Fibroblast of lung (primary cell): ENCODE measurements around the gene SMIM10L1. TPM values are rescaled to one million over a fixed set of nuclear protein-coding genes. Genes with fewer than 3 reads are reported as not detected.

Source experiments
- DNase-seq, 2 donors: peaks; one replicate each; pipeline versions ENCODE4 v3.0.0 to v3.0.0-alpha.2; 2010; ENCODE audit warnings: low read depth in 2 of 2
- H2AFZ ChIP-seq: 2 replicates; pipeline ENCODE4 v1.5.1; 2012; ENCODE audit warnings: low read length, control low read depth, inconsistent platforms
- H3K27ac ChIP-seq: 2 replicates; pipeline ENCODE4 v1.5.1; 2011; ENCODE audit warnings: low read length, control low read depth; ENCODE audit not compliant: insufficient read depth
- H3K27me3 ChIP-seq: 2 replicates; pipeline ENCODE4 v1.5.1; 2011; ENCODE audit warnings: mild to moderate bottlenecking, low read length; ENCODE audit not compliant: control insufficient read depth, insufficient read depth
- H3K36me3 ChIP-seq: 2 replicates; pipeline ENCODE4 v1.5.1; 2011; ENCODE audit warnings: low read length; ENCODE audit not compliant: control insufficient read depth, insufficient read depth
- H3K4me1 ChIP-seq: 2 replicates; pipeline ENCODE4 v1.5.1; 2011; ENCODE audit warnings: low read length; ENCODE audit not compliant: control insufficient read depth, insufficient read depth; ENCODE audit errors: extremely low read depth
- H3K4me2 ChIP-seq: 2 replicates; pipeline ENCODE4 v1.5.1; 2011; ENCODE audit warnings: low read length, control low read depth; ENCODE audit not compliant: insufficient read depth; ENCODE audit errors: extremely low read depth
- H3K4me3 ChIP-seq, 4 experiments: fragments of 200-600 bp in 1 of 4; sonication (generic) in 1 of 4; replicated peaks in 1 of 4; 2 replicates each; pipeline ENCODE4 v1.5.1; 2011 to 2016; ENCODE audit warnings: low read length in 4 of 4, low read depth in 3 of 4, mild to moderate bottlenecking in 3 of 4, control low read depth in 2 of 4, inconsistent platforms in 1 of 4, mixed read lengths in 1 of 4; ENCODE audit not compliant: insufficient read depth in 1 of 4; ENCODE audit errors: control extremely low read depth in 1 of 4
- H3K79me2 ChIP-seq: 2 replicates; pipeline ENCODE4 v1.5.1; 2012; ENCODE audit warnings: mild to moderate bottlenecking, low read length, inconsistent platforms; ENCODE audit not compliant: control insufficient read depth, insufficient read depth
- H3K9ac ChIP-seq: 2 replicates; pipeline ENCODE4 v1.5.1; 2011; ENCODE audit warnings: mild to moderate bottlenecking, low read length, control low read depth; ENCODE audit not compliant: insufficient read depth
- H3K9me3 ChIP-seq: 2 replicates; pipeline ENCODE4 v1.5.1; 2012; ENCODE audit warnings: low read depth, low read length; ENCODE audit not compliant: control insufficient read depth, insufficient read depth
- H4K20me1 ChIP-seq: 2 replicates; pipeline ENCODE4 v1.5.1; 2011; ENCODE audit warnings: low read length; ENCODE audit not compliant: control insufficient read depth, insufficient read depth; ENCODE audit errors: extremely low read depth
- CTCF ChIP-seq, 2 donors: IDR thresholded peaks in 1 of 2; conservative IDR thresholded peaks in 1 of 2; 1 replicate in 1 of 2; 2 replicates in 1 of 2; pipeline ENCODE4 v1.5.1; 2011 to 2012; ENCODE audit warnings: low read length in 2 of 2, control low read depth in 1 of 2, inconsistent platforms in 1 of 2, low read depth in 1 of 2, mild to moderate bottlenecking in 1 of 2
- EZH2 ChIP-seq: IDR thresholded peaks from 2 replicates; pipeline ENCODE4 v1.5.1; 2012; ENCODE audit warnings: low read length, control low read depth, mild to moderate bottlenecking; ENCODE audit errors: missing control alignments
- polyA plus RNA-seq, 2 donors: library from polyadenylated mRNA; depleted of rRNA in 1 of 2; stranded (reverse) in 1 of 2; unstranded in 1 of 2; fragments of >200 nt; gene quantifications; 2 replicates each; pipeline ENCODE4 v1.2.1, GENCODE V29; 2011 to 2012; ENCODE audit warnings: missing spikeins in 1 of 2
- total RNA-seq: library from RNA; depleted of rRNA; stranded (reverse); fragments of >200 nt; gene quantifications from 2 replicates; pipeline ENCODE4 v1.2.1, GENCODE V29; 2014

SMIM10L1 gene
- total and polyA plus RNA-seq, 2 donors (not counting 1 experiment from before 2014, with no cell fraction given) = 4.8 TPM

GRCh38 chr12:11154400-11154925 is 16.5 kb upstream of the SMIM10L1 start:
- TF ChIP-seq CTCF (conservative IDR thresholded peaks at IDR 0.05 in 1 of 2, IDR thresholded peaks at IDR 0.05 in 1 of 2; ENCODE audit: low read depth in 1 of 2, low read length in 2 of 2) = no peak
- Histone ChIP-seq H3K79me2 (peaks cover 22% of the 10 kb centered on the region), H3K9ac (no peak overlapping the region), H3K27me3 (no peaks in the 10 kb centered on the region), H3K4me1 (no peaks in the 10 kb centered on the region), H3K4me2 (no peak overlapping the region), H3K4me3 (no peak overlapping the region), H3K36me3 (no peaks in the 10 kb centered on the region), H2AFZ (no peak overlapping the region), H4K20me1 (no peaks in the 10 kb centered on the region), H3K27ac (no peak overlapping the region), H3K9me3 (no peaks in the 10 kb centered on the region)
- DNase-seq = no peak

GRCh38 chr12:11158885-11159444 is 12.0 kb upstream of the SMIM10L1 start:
- H3K9ac ChIP-seq = no peak overlapping the region
- no peak overlapping the region for H3K4me2 ChIP-seq
- peaks cover 51% of the 10 kb centered on the region for H3K79me2 ChIP-seq
- H2AFZ ChIP-seq = no peak overlapping the region
- DNase-seq = no peak
- no peaks in the 10 kb centered on the region for H3K36me3 ChIP-seq
- H3K27ac ChIP-seq = no peak overlapping the region
- H3K4me1 ChIP-seq = no peaks in the 10 kb centered on the region
- H3K9me3 ChIP-seq = no peaks in the 10 kb centered on the region
- H3K4me3 ChIP-seq = no peak overlapping the region
- TF ChIP-seq CTCF (conservative IDR thresholded peaks at IDR 0.05 in 1 of 2, IDR thresholded peaks at IDR 0.05 in 1 of 2; ENCODE audit: low read depth in 1 of 2, low read length in 2 of 2) (no peak), EZH2 (no peak)
- H3K27me3 ChIP-seq = no peaks in the 10 kb centered on the region
- no peaks in the 10 kb centered on the region for H4K20me1 ChIP-seq

GRCh38 chr12:11162502-11162901 is 8.5 kb upstream of the SMIM10L1 start:
- DNase-seq = no peak
- Histone ChIP-seq H3K27me3 (no peaks in the 10 kb centered on the region), H3K27ac (no peak overlapping the region), H3K9me3 (no peaks in the 10 kb centered on the region), H3K4me3 (no peak overlapping the region), H4K20me1 (no peaks in the 10 kb centered on the region), H3K36me3 (no peaks in the 10 kb centered on the region), H3K4me1 (no peaks in the 10 kb centered on the region), H3K79me2 (peaks cover 72% of the 10 kb centered on the region), H2AFZ (no peak overlapping the region), H3K9ac (no peak overlapping the region), H3K4me2 (no peak overlapping the region)
- TF ChIP-seq EZH2 = no peak
- TF ChIP-seq CTCF (conservative IDR thresholded peaks at IDR 0.05 in 1 of 2, IDR thresholded peaks at IDR 0.05 in 1 of 2; ENCODE audit: low read depth in 1 of 2, low read length in 2 of 2) = no peak
